Sigmoid colon (tissue), 7 donors: ENCODE results near the gene CHI3L1. TPM values are rescaled to one million over a fixed set of nuclear protein-coding genes. Genes with fewer than 3 reads are reported as not detected.

Experiments
- DNase-seq: peaks from one replicate; pipeline ENCODE4 v3.0.0-alpha.2; 2019
- H3K27ac ChIP-seq, 4 donors: fragments of 200-600 bp; sonication (generic); one replicate each; pipeline ENCODE4 v1.5.1; 2016 to 2019; ENCODE audit warnings: mild to moderate bottlenecking in 1 of 4
- H3K27me3 ChIP-seq, 3 donors: fragments of 200-600 bp; sonication (generic); one replicate each; pipeline ENCODE4 v1.5.1; 2019; ENCODE audit warnings: mild to moderate bottlenecking in 1 of 3
- H3K36me3 ChIP-seq, 4 donors: fragments of 200-600 bp; sonication (generic); one replicate each; pipeline ENCODE4 v1.5.1; 2016 to 2019
- H3K4me1 ChIP-seq, 4 donors: fragments of 200-600 bp; sonication (generic); one replicate each; pipeline ENCODE4 v1.5.1; 2017 to 2019
- H3K4me3 ChIP-seq, 4 donors: fragments of 200-600 bp; sonication (generic); one replicate each; pipeline ENCODE4 v1.5.1; 2017 to 2019; ENCODE audit warnings: mild to moderate bottlenecking in 2 of 4, moderate library complexity in 1 of 4
- H3K9me3 ChIP-seq, 4 donors: fragments of 200-600 bp in 3 of 4; sonication (generic) in 3 of 4; one replicate each; pipeline versions ENCODE4 v1.5.1 to v1.6.1; 2013 to 2019
- EP300 ChIP-seq, 4 donors: sonication (generic); formaldehyde crosslinking; IDR thresholded peaks; one replicate each; pipeline ENCODE4 v1.6.1; 2017; ENCODE audit warnings: antibody characterized with exemption in 4 of 4
- POLR2A ChIP-seq, 2 donors: fragments of 450-650 bp; IDR thresholded peaks; one replicate each; pipeline ENCODE4 v1.6.1; 2016; ENCODE audit warnings: antibody characterized with exemption in 2 of 2, mild to moderate bottlenecking in 2 of 2, moderate library complexity in 2 of 2
- POLR2AphosphoS5 ChIP-seq, 4 donors: sonication (generic); formaldehyde crosslinking; IDR thresholded peaks; one replicate each; pipeline ENCODE4 v1.6.1; 2017; ENCODE audit warnings: antibody characterized with exemption in 4 of 4
- WGBS, 2 donors: extraction: QIAGEN DNeasy Blood & Tissue Kit; methylation state at CpG; one replicate each; pipeline ENCODE4 v1.1.7; 2013; 5-methylcytosine and 5-hydroxymethylcytosine counted together
- intact Hi-C: fragments of 100-400 bp; cut with DNase I; formaldehyde crosslinking; loops from one replicate; pipeline ENCODE4 v1.15.1; 2023
- polyA plus RNA-seq, 3 donors: library from polyadenylated mRNA; stranded (reverse); fragments of 200-250 nt; gene quantifications; one replicate each; pipeline ENCODE4 v1.2.3, GENCODE V29; 2013
- total RNA-seq, 4 donors: library from RNA; depleted of rRNA; stranded (reverse); fragments of >200 nt; gene quantifications; one replicate each; pipeline ENCODE4 v1.1.0, GENCODE V29; 2016
- TF ChIP-seq, protein P1 (sequence below), 4 experiments: fragments of 450-650 bp in 3 of 4; fragments of 200-600 bp in 1 of 4; IDR thresholded peaks; one replicate each; pipeline ENCODE4 v1.5.1; 2016 to 2019; ENCODE audit warnings: antibody characterized with exemption in 4 of 4, mild to moderate bottlenecking in 3 of 4, moderate library complexity in 2 of 4
- donor health status: healthy with polysubstance abuse.
- donor health status: Bipolar disorder and iron deficiency.
- donor health status: healthy.

Gene CHI3L1
- total and polyA plus RNA-seq, 7 donors: 1.2 to 28.8 (median 3.7) TPM; not detected in 1

DNA sequence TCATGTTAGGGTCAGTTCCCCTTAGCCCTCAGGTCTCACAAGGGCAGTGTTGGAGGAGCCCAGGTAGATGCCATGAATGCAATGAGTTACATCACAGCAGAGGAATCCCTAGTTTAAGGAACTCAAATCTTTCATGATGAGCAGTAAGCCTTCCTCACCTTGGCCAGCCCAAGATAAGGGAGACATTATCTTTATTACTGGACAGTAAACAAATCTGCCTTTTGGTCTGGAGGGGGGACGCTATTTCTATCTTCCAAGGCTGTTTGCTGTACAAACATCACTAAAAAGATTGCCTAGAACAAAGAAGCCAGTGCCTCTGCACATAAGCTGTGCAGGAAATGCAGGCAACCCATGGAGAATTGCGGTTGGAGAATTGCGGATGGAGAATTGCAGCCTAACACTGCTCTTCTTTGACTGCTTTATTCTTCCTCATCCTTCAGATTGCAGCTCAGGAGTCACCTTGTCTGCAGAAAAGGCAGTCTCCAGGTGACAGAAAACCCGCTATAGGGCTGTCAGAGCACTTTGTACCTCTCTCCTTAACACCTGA lies 2.3 kb upstream of the CHI3L1 start:
- Histone ChIP-seq H3K27ac (no peak overlapping the region), H3K27me3 (no peaks in the 10 kb centered on the region), H3K36me3 (no peaks in the 10 kb centered on the region), H3K9me3 (peaks cover 0 to 3% (median 0%) of the 10 kb centered on the region in 4 donors), H3K4me1 (no peaks in the 10 kb centered on the region), H3K4me3 (no peak overlapping the region)
- no peak for TF ChIP-seq POLR2AphosphoS5 (IDR thresholded peaks at IDR 0.05)
- TF ChIP-seq POLR2A (IDR thresholded peaks at IDR 0.05): no peak
- no peak for TF ChIP-seq EP300 (IDR thresholded peaks at IDR 0.05)
- TF ChIP-seq, protein P1, sequence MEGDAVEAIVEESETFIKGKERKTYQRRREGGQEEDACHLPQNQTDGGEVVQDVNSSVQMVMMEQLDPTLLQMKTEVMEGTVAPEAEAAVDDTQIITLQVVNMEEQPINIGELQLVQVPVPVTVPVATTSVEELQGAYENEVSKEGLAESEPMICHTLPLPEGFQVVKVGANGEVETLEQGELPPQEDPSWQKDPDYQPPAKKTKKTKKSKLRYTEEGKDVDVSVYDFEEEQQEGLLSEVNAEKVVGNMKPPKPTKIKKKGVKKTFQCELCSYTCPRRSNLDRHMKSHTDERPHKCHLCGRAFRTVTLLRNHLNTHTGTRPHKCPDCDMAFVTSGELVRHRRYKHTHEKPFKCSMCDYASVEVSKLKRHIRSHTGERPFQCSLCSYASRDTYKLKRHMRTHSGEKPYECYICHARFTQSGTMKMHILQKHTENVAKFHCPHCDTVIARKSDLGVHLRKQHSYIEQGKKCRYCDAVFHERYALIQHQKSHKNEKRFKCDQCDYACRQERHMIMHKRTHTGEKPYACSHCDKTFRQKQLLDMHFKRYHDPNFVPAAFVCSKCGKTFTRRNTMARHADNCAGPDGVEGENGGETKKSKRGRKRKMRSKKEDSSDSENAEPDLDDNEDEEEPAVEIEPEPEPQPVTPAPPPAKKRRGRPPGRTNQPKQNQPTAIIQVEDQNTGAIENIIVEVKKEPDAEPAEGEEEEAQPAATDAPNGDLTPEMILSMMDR (IDR thresholded peaks at IDR 0.05): no peak
- 53 to 84% methylated on average over 4 of the region's 4 CpGs for WGBS, 2 donors
- intact Hi-C loops: no loop called here
- peak; percentile 3 for DNase-seq

DNA sequence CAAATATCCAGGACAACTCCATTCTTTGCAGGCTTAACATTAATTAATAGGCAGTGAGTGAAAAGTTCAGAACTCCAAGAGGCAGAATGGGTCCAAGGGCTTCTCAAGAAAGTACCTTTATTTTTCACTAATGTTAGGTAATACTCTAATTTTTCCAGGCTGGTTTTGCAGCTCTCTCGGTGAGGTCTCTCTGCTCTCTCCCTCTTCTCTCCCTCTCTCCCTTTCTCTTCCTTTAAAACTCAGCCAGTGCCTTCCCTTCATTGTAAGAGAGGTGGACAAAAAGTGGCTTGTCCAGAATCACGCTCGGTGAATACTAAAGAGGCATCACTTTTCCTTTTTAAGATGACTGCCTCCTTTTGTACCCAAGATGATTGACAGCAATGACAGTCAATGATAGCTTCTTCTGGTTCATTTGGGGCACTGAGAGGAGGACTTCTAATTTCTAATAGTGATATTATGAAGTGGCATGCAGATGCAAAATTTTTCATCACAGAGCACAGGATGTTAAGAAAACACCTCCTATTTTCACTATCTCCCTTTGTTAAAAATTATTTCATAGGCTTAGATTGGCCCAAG lies 1.3 kb upstream of the CHI3L1 start:
- WGBS, 2 donors: 78 to 93% methylated on average over 3 of the region's 3 CpGs

DNA sequence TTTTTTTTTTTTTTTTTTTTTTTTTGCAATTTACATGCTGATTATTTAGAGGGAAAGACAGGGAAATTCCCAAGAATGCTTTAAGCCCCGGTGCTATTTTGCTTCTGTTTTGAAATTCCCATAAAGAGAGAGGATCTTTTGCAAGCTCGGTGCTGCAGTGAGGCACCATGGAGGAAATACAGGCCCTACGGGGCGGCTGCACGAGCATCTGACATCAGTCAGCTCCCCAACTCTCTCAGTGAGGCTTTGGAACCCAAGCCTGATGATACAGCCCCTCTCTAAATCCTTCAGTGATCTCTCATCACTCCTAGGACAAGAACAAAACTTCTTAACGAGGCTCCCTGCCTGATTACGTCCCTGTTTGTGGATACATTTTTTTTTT lies 791 bp upstream of the CHI3L1 start:
- peak; percentile 56 for DNase-seq
- no peaks in the 10 kb centered on the region for H3K4me1 ChIP-seq
- no peak overlapping the region for H3K4me3 ChIP-seq
- TF ChIP-seq POLR2AphosphoS5 (IDR thresholded peaks at IDR 0.05): no peak
- TF ChIP-seq, protein P1 (IDR thresholded peaks at IDR 0.05): no peak
- TF ChIP-seq EP300 (IDR thresholded peaks at IDR 0.05): no peak
- no peak for TF ChIP-seq POLR2A (IDR thresholded peaks at IDR 0.05)
- peaks cover 0 to 3% (median 0%) of the 10 kb centered on the region in 4 donors for H3K9me3 ChIP-seq
- no peaks in the 10 kb centered on the region for H3K36me3 ChIP-seq
- intact Hi-C loops: no loop called here
- 65 to 77% methylated on average over 7 of the region's 7 CpGs for WGBS, 2 donors
- H3K27ac ChIP-seq: no peak overlapping the region
- no peaks in the 10 kb centered on the region for H3K27me3 ChIP-seq

More for the DNA sequence above, 1.3 kb upstream of the CHI3L1 start:
- TF ChIP-seq POLR2A (IDR thresholded peaks at IDR 0.05) (no peak), EP300 (IDR thresholded peaks at IDR 0.05) (no peak), POLR2AphosphoS5 (IDR thresholded peaks at IDR 0.05) (no peak)
- TF ChIP-seq, protein P1 (IDR thresholded peaks at IDR 0.05): no peak
- H3K4me1 ChIP-seq: no peaks in the 10 kb centered on the region
- H3K36me3 ChIP-seq: no peaks in the 10 kb centered on the region
- peaks cover 0 to 3% (median 0%) of the 10 kb centered on the region in 4 donors for H3K9me3 ChIP-seq
- H3K4me3 ChIP-seq: no peak overlapping the region
- peak; percentile 0 for DNase-seq
- no peaks in the 10 kb centered on the region for H3K27me3 ChIP-seq
- no peak overlapping the region for H3K27ac ChIP-seq
- intact Hi-C loops: no loop called here

DNA sequence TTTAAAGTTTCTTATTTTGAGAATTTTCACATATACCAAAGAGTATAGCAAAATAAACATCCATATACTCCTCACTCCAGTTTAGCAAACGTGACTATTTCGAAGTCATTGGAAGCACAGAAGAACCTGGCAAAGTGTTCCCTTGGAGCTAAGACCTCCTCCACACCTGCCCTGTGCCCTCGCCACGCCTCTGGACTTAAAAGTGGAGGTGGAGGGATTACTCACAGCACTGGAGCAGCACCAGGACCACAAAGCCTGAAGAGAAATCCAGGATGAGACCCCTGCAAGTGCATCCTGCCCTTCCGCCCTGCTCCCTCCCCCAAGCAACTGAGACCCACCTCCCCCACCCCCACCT lies 436 bp downstream of the CHI3L1 start:
- Histone ChIP-seq H3K4me3 (no peak overlapping the region), H3K4me1 (no peaks in the 10 kb centered on the region), H3K27me3 (no peaks in the 10 kb centered on the region), H3K36me3 (no peaks in the 10 kb centered on the region), H3K9me3 (peaks cover 0 to 3% (median 0%) of the 10 kb centered on the region in 4 donors), H3K27ac (no peak overlapping the region)
- intact Hi-C loops: no loop called here
- peak; percentile 28 for DNase-seq
- WGBS, 2 donors: 61 to 78% methylated on average over 5 of the region's 5 CpGs
- TF ChIP-seq EP300 (IDR thresholded peaks at IDR 0.05) (no peak), POLR2AphosphoS5 (IDR thresholded peaks at IDR 0.05) (no peak), POLR2A (IDR thresholded peaks at IDR 0.05) (no peak)
- TF ChIP-seq, protein P1 (IDR thresholded peaks at IDR 0.05): no peak
